ENCODE results near the gene CHAF1B. TPM values are rescaled to one million over a fixed set of nuclear protein-coding genes. Genes with fewer than 3 reads are reported as not detected.

Gene CHAF1B
- total and polyA plus RNA-seq, 5 donors from 2014 or later = 1.4 to 10.0 (median 3.4) TPM

GRCh38 chr21:36459098-36459497 lies 73.9 kb downstream of the CHAF1B start:
- Histone ChIP-seq H3K27me3 (ENCODE audit: control insufficient read depth, insufficient read depth, low read length) (no peaks in the 10 kb centered on the region), H3K36me3 (ENCODE audit: control insufficient read depth, insufficient read depth, low read length) (no peaks in the 10 kb centered on the region), H3K9me3 (ENCODE audit: control insufficient read depth in 2 of 2, low read length in 2 of 2) (no peaks in the 10 kb centered on the region), H3K4me1 (ENCODE audit: control insufficient read depth, insufficient read depth, low read length, poor library complexity, severe bottlenecking) (no peaks in the 10 kb centered on the region), H3K27ac (ENCODE audit: insufficient read depth, low read length, poor library complexity, severe bottlenecking) (no peak overlapping the region), H3K4me3 (ENCODE audit: low read depth, low read length) (no peak overlapping the region)
- Mint-ChIP-seq H3K4me3 (no peak overlapping the region), H3K4me1 (no peaks in the 10 kb centered on the region), H3K27me3 (peaks cover 10% of the 10 kb centered on the region), H3K27ac (no peak overlapping the region), H3K36me3 (no peaks in the 10 kb centered on the region), H3K9me3 (no peaks in the 10 kb centered on the region)
- ATAC-seq (ENCODE audit: low read depth in 2 of 2) = no peak
- DNase-seq = no peak

- no peaks in the 10 kb centered on the region for H3K36me3 Mint-ChIP-seq
- H3K4me1 Mint-ChIP-seq = no peaks in the 10 kb centered on the region
- Histone ChIP-seq H3K9me3 (ENCODE audit: control insufficient read depth in 2 of 2, low read length in 2 of 2) (no peaks in the 10 kb centered on the region), H3K4me3 (ENCODE audit: low read depth, low read length) (no peak overlapping the region), H3K27me3 (ENCODE audit: control insufficient read depth, insufficient read depth, low read length) (no peaks in the 10 kb centered on the region), H3K36me3 (ENCODE audit: control insufficient read depth, insufficient read depth, low read length) (no peaks in the 10 kb centered on the region), H3K4me1 (ENCODE audit: control insufficient read depth, insufficient read depth, low read length, poor library complexity, severe bottlenecking) (no peaks in the 10 kb centered on the region), H3K27ac (ENCODE audit: insufficient read depth, low read length, poor library complexity, severe bottlenecking) (no peak overlapping the region)
- no peak overlapping the region for H3K4me3 Mint-ChIP-seq
- no peak overlapping the region for H3K27ac Mint-ChIP-seq
- DNase-seq (no peak), ATAC-seq (ENCODE audit: low read depth in 2 of 2) (no peak)
- no peaks in the 10 kb centered on the region for H3K9me3 Mint-ChIP-seq
- peaks cover 5% of the 10 kb centered on the region for H3K27me3 Mint-ChIP-seq
Observed at GRCh38 chr21:36460866-36461265, 75.7 kb downstream of the CHAF1B start.

GRCh38 chr21:36461277-36461917 lies 76.2 kb downstream of the CHAF1B start:
- Mint-ChIP-seq H3K27ac (no peak overlapping the region), H3K9me3 (no peaks in the 10 kb centered on the region), H3K4me3 (no peak overlapping the region), H3K36me3 (no peaks in the 10 kb centered on the region), H3K27me3 (no peaks in the 10 kb centered on the region), H3K4me1 (no peaks in the 10 kb centered on the region)
- no peaks in the 10 kb centered on the region for H3K36me3 ChIP-seq (ENCODE audit: control insufficient read depth, insufficient read depth, low read length)
- DNase-seq (no peak), ATAC-seq (ENCODE audit: low read depth in 2 of 2) (no peak)
- H3K9me3 ChIP-seq (ENCODE audit: control insufficient read depth in 2 of 2, low read length in 2 of 2) = no peaks in the 10 kb centered on the region
- no peaks in the 10 kb centered on the region for H3K27me3 ChIP-seq (ENCODE audit: control insufficient read depth, insufficient read depth, low read length)
- no peaks in the 10 kb centered on the region for H3K4me1 ChIP-seq (ENCODE audit: control insufficient read depth, insufficient read depth, low read length, poor library complexity, severe bottlenecking)
- no peak overlapping the region for H3K27ac ChIP-seq (ENCODE audit: insufficient read depth, low read length, poor library complexity, severe bottlenecking)
- H3K4me3 ChIP-seq (ENCODE audit: low read depth, low read length) = no peak overlapping the region

- H3K4me1 Mint-ChIP-seq = no peaks in the 10 kb centered on the region
- H3K4me3 Mint-ChIP-seq = no peak overlapping the region
Observed at GRCh38 chr21:36461918-36462486, 76.8 kb downstream of the CHAF1B start.

GRCh38 chr21:36463204-36463603 lies 78.0 kb downstream of the CHAF1B start:
- Mint-ChIP-seq H3K36me3 (no peaks in the 10 kb centered on the region), H3K4me3 (no peak overlapping the region), H3K27ac (no peak overlapping the region), H3K4me1 (no peaks in the 10 kb centered on the region), H3K27me3 (no peaks in the 10 kb centered on the region), H3K9me3 (no peaks in the 10 kb centered on the region)
- ATAC-seq (ENCODE audit: low read depth in 2 of 2) = no peak
- H3K9me3 ChIP-seq (ENCODE audit: control insufficient read depth in 2 of 2, low read length in 2 of 2) = no peaks in the 10 kb centered on the region
- no peak for DNase-seq
- H3K4me3 ChIP-seq (ENCODE audit: low read depth, low read length) = no peak overlapping the region
- H3K4me1 ChIP-seq (ENCODE audit: control insufficient read depth, insufficient read depth, low read length, poor library complexity, severe bottlenecking) = no peaks in the 10 kb centered on the region
- no peak overlapping the region for H3K27ac ChIP-seq (ENCODE audit: insufficient read depth, low read length, poor library complexity, severe bottlenecking)
- no peaks in the 10 kb centered on the region for H3K36me3 ChIP-seq (ENCODE audit: control insufficient read depth, insufficient read depth, low read length)
- no peaks in the 10 kb centered on the region for H3K27me3 ChIP-seq (ENCODE audit: control insufficient read depth, insufficient read depth, low read length)

More at GRCh38 chr21:36461918-36462486, 76.8 kb downstream of the CHAF1B start:
- ATAC-seq (ENCODE audit: low read depth in 2 of 2) (no peak), DNase-seq (no peak)
- Histone ChIP-seq H3K27me3 (ENCODE audit: control insufficient read depth, insufficient read depth, low read length) (no peaks in the 10 kb centered on the region), H3K27ac (ENCODE audit: insufficient read depth, low read length, poor library complexity, severe bottlenecking) (no peak overlapping the region), H3K9me3 (ENCODE audit: control insufficient read depth in 2 of 2, low read length in 2 of 2) (no peaks in the 10 kb centered on the region), H3K36me3 (ENCODE audit: control insufficient read depth, insufficient read depth, low read length) (no peaks in the 10 kb centered on the region), H3K4me3 (ENCODE audit: low read depth, low read length) (no peak overlapping the region), H3K4me1 (ENCODE audit: control insufficient read depth, insufficient read depth, low read length, poor library complexity, severe bottlenecking) (no peaks in the 10 kb centered on the region)
- Mint-ChIP-seq H3K36me3 (no peaks in the 10 kb centered on the region), H3K9me3 (no peaks in the 10 kb centered on the region), H3K27ac (no peak overlapping the region), H3K27me3 (no peaks in the 10 kb centered on the region)

GRCh38 chr21:36463991-36464390 lies 78.8 kb downstream of the CHAF1B start:
- no peak overlapping the region for H3K4me3 Mint-ChIP-seq
- no peaks in the 10 kb centered on the region for H3K36me3 ChIP-seq (ENCODE audit: control insufficient read depth, insufficient read depth, low read length)
- DNase-seq = no peak
- no peaks in the 10 kb centered on the region for H3K36me3 Mint-ChIP-seq
- no peaks in the 10 kb centered on the region for H3K9me3 Mint-ChIP-seq
- no peak overlapping the region for H3K27ac ChIP-seq (ENCODE audit: insufficient read depth, low read length, poor library complexity, severe bottlenecking)
- no peak for ATAC-seq (ENCODE audit: low read depth in 2 of 2)
- no peaks in the 10 kb centered on the region for H3K4me1 Mint-ChIP-seq
- H3K4me3 ChIP-seq (ENCODE audit: low read depth, low read length) = no peak overlapping the region
- no peaks in the 10 kb centered on the region for H3K4me1 ChIP-seq (ENCODE audit: control insufficient read depth, insufficient read depth, low read length, poor library complexity, severe bottlenecking)
- H3K27me3 Mint-ChIP-seq = no peaks in the 10 kb centered on the region
- no peaks in the 10 kb centered on the region for H3K9me3 ChIP-seq (ENCODE audit: control insufficient read depth in 2 of 2, low read length in 2 of 2)
- no peaks in the 10 kb centered on the region for H3K27me3 ChIP-seq (ENCODE audit: control insufficient read depth, insufficient read depth, low read length)
- H3K27ac Mint-ChIP-seq = no peak overlapping the region

- no peaks in the 10 kb centered on the region for H3K27me3 Mint-ChIP-seq
- no peaks in the 10 kb centered on the region for H3K4me1 Mint-ChIP-seq
- ATAC-seq (ENCODE audit: low read depth in 2 of 2) (no peak), DNase-seq (no peak)
- Histone ChIP-seq H3K27ac (ENCODE audit: insufficient read depth, low read length, poor library complexity, severe bottlenecking) (no peak overlapping the region), H3K27me3 (ENCODE audit: control insufficient read depth, insufficient read depth, low read length) (no peaks in the 10 kb centered on the region), H3K4me3 (ENCODE audit: low read depth, low read length) (no peak overlapping the region), H3K9me3 (ENCODE audit: control insufficient read depth in 2 of 2, low read length in 2 of 2) (no peaks in the 10 kb centered on the region), H3K36me3 (ENCODE audit: control insufficient read depth, insufficient read depth, low read length) (no peaks in the 10 kb centered on the region), H3K4me1 (ENCODE audit: control insufficient read depth, insufficient read depth, low read length, poor library complexity, severe bottlenecking) (no peaks in the 10 kb centered on the region)
- no peak overlapping the region for H3K27ac Mint-ChIP-seq
- H3K9me3 Mint-ChIP-seq = no peaks in the 10 kb centered on the region
- no peaks in the 10 kb centered on the region for H3K36me3 Mint-ChIP-seq
- no peak overlapping the region for H3K4me3 Mint-ChIP-seq
Observed at GRCh38 chr21:36464590-36464989, 79.4 kb downstream of the CHAF1B start.

- no peaks in the 10 kb centered on the region for H3K36me3 ChIP-seq (ENCODE audit: control insufficient read depth, insufficient read depth, low read length)
- no peaks in the 10 kb centered on the region for H3K9me3 Mint-ChIP-seq
- ATAC-seq (ENCODE audit: low read depth in 2 of 2) = no peak
- no peaks in the 10 kb centered on the region for H3K4me1 ChIP-seq (ENCODE audit: control insufficient read depth, insufficient read depth, low read length, poor library complexity, severe bottlenecking)
- no peaks in the 10 kb centered on the region for H3K9me3 ChIP-seq (ENCODE audit: control insufficient read depth in 2 of 2, low read length in 2 of 2)
- no peaks in the 10 kb centered on the region for H3K4me1 Mint-ChIP-seq
- H3K4me3 ChIP-seq (ENCODE audit: low read depth, low read length) = no peak overlapping the region
- no peaks in the 10 kb centered on the region for H3K27me3 ChIP-seq (ENCODE audit: control insufficient read depth, insufficient read depth, low read length)
- no peaks in the 10 kb centered on the region for H3K27me3 Mint-ChIP-seq
- no peaks in the 10 kb centered on the region for H3K36me3 Mint-ChIP-seq
- H3K4me3 Mint-ChIP-seq = no peak overlapping the region
- no peak overlapping the region for H3K27ac ChIP-seq (ENCODE audit: insufficient read depth, low read length, poor library complexity, severe bottlenecking)
- no peak overlapping the region for H3K27ac Mint-ChIP-seq
- no peak for DNase-seq
Observed at GRCh38 chr21:36465478-36465877, 80.3 kb downstream of the CHAF1B start.
